ENCODE results near the gene AHSA1.

The AHSA1 gene

DNA sequence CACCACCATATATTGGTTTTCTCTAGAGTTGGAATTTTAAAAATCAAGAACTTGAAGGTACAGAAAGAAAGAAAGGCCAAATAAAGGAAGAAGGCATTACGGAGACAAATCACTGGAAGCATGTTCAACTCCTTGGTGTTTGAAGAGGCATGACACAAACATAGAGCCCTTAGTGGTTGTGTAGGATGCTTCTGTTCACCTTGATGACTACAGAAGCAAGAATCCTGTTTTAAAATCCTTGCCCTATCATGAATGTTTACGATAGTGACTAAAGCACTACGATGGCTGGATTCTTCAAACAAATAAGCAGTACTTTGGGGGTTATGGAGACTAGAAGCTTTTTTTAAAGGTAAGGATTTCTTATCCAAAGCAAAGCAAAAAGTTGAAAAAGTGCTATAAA is 51.0 kb downstream of the AHSA1 start:
- no peak for DNase-seq (ENCODE audit: low read depth in 2 of 2)

DNA sequence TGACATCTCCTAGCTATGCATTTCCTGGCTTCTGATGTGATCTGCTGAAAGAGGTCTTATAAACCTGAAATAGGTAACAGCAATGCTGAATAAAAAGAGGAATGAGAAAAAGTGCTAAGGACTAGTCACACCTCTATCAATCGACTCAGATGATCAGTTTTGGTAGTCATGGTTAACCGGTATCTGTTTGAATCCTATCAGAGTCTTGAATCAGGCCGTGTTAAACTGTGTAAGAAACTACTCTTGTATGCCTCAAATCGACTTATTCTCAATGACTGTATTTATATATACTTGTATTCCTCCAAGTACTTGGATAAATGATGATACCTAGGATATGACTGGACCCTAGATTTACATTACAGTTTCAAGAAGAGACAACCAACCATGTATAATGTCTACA is 51.5 kb downstream of the AHSA1 start:
- DNase-seq (ENCODE audit: low read depth in 2 of 2) = no peak

DNA sequence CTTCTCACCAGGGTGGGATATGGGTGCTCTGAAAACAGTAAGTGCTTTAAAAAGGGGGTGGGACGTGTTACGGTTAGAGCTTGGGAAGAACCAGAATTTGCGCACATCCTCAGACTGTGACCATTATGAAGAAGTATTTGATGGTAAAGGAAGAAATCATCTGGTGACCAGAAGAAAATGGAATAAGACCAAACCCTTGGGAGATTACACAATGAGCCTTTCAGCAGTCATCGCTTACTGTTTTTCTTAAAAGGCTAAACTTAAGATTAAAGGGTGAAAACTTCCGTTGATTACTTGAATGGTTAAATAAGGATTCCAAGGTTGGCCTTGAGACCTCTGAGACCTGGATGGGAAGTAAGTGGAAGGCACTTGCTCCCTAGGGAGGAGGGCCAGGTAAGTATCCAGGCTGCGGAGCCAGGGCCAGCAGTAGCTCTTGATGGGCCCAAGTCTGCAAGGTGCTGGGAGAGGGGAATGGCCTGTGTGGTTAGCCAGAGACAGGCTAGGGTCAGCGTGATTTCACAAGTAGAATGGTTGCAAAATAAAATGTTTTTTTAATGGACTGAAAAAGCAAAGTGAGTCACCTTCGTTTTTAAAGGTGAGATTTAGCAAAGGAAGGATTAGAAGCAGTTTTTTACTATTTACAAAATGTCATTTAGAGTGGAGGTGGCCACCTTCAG is 53.7 kb downstream of the AHSA1 start:
- DNase-seq (ENCODE audit: low read depth in 2 of 2) = no peak

DNA sequence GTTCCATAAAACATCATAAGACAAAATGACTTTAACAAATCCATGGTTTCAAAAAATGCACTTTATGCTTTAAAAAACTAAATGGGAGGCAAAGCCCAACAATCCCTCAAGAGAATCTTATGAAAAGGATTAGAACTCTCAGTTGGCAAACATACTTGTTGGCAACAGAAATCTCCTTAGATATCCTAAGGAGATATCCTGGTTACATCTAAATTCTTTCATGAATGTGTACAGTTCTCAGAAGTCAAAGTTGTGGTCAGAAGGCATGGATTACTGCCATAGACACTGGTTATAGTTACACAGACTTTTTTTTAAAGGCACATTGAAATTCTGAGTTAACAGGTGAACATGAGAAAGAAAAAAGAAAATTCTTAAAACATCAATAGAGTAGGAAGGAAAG is 58.2 kb downstream of the AHSA1 start:
- no peak for DNase-seq (ENCODE audit: low read depth in 2 of 2)

Data from stimulated activated CD8-positive, alpha-beta memory T cell treated with anti-CD3 and anti-CD28 coated beads, Interleukin-2, amount 100 ng/mL, for 1 hour (primary cell).